ENCODE results near the gene MCC.
"Not testable (repeated sequence)": the region's sequence is repeated elsewhere in the genome, so short reads cannot be mapped to it uniquely, and the experiment has no call there.

MCC gene

GRCh38 chr5:113489299-113489698 lies 1.0 kb upstream of the MCC start:
- FAIRE-seq, result no peak

GRCh38 chr5:113488645-113489184 lies 462 bp upstream of the MCC start:
- FAIRE-seq, result no peak

GRCh38 chr5:113487416-113487780 lies 855 bp downstream of the MCC start:
- no peak for FAIRE-seq

- no peak for FAIRE-seq
Observed at GRCh38 chr5:113480243-113480642, 8.0 kb downstream of the MCC start.

- no peak for FAIRE-seq
Observed at GRCh38 chr5:113478691-113479090, 9.6 kb downstream of the MCC start.

- no peak for FAIRE-seq
Observed at GRCh38 chr5:113474100-113474728, 14.0 kb downstream of the MCC start.

- no peak for FAIRE-seq
Observed at GRCh38 chr5:113463032-113463431, 25.2 kb downstream of the MCC start.

- not testable (repeated sequence) for FAIRE-seq
Observed at GRCh38 chr5:113457106-113457505, 31.1 kb downstream of the MCC start.

GRCh38 chr5:113452941-113453340 lies 35.3 kb downstream of the MCC start:
- FAIRE-seq, result no peak

GRCh38 chr5:113451797-113452196 lies 36.5 kb downstream of the MCC start:
- no peak for FAIRE-seq

- FAIRE-seq, result no peak
Observed at GRCh38 chr5:113450929-113451328, 37.3 kb downstream of the MCC start.

GRCh38 chr5:113450462-113450861 lies 37.8 kb downstream of the MCC start:
- FAIRE-seq, result no peak

GRCh38 chr5:113448252-113448651 lies 40.0 kb downstream of the MCC start:
- FAIRE-seq, result no peak

- no peak for FAIRE-seq
Observed at GRCh38 chr5:113447498-113448050, 40.7 kb downstream of the MCC start.

GRCh38 chr5:113446358-113446927 lies 41.8 kb downstream of the MCC start:
- no peak for FAIRE-seq

GRCh38 chr5:113437111-113437510 lies 51.1 kb downstream of the MCC start:
- no peak for FAIRE-seq

GRCh38 chr5:113435575-113435974 lies 52.7 kb downstream of the MCC start:
- no peak for FAIRE-seq

GRCh38 chr5:113434889-113435288 lies 53.4 kb downstream of the MCC start, which contains the start of gene TSSK1B:
Gene TSSK1B (minus strand): TSS chr5:113434989. CDS start chr5:113434839, 150 bp downstream.
- no peak for FAIRE-seq

GRCh38 chr5:113433862-113434612 lies 54.2 kb downstream of the MCC start:
- no peak for FAIRE-seq

- FAIRE-seq, result no peak
Observed at GRCh38 chr5:113433071-113433470, 55.2 kb downstream of the MCC start.

GRCh38 chr5:113427871-113428574 lies 60.2 kb downstream of the MCC start:
- FAIRE-seq, result no peak

GRCh38 chr5:113425909-113426308 lies 62.3 kb downstream of the MCC start:
- FAIRE-seq, result no peak

- no peak for FAIRE-seq
Observed at GRCh38 chr5:113421693-113422092, 66.6 kb downstream of the MCC start.

All from A204.1 (cell line).